ENCODE measurements around the gene LINGO1.

LINGO1 gene

GRCh38 chr15:77614251-77614806, 18.4 kb downstream of the LINGO1 start:
- Histone ChIP-seq H4K91ac (ENCODE audit: low read length) (no peak overlapping the region), H3K4me3 (ENCODE audit: insufficient read depth in 1 of 2, low read depth in 1 of 2, low read length in 2 of 2) (no peak overlapping the region), H3K9ac (ENCODE audit: low read length) (no peak overlapping the region), H2BK5ac (ENCODE audit: low read depth, low read length, poor library complexity, severe bottlenecking) (no peak overlapping the region), H3K18ac (ENCODE audit: low read depth in 1 of 2, low read length in 2 of 2) (no peak overlapping the region), H3K27ac (ENCODE audit: low read length, poor library complexity, severe bottlenecking) (no peak overlapping the region), H3K79me1 (replicated peaks; ENCODE audit: low read length, poor library complexity, severe bottlenecking) (no peaks in the 10 kb centered on the region), H3K27me3 (ENCODE audit: control insufficient read depth in 1 of 2, insufficient read depth in 1 of 2, low read length in 2 of 2) (peaks cover 41 to 50% of the 10 kb centered on the region in 2 experiments), H2BK120ac (ENCODE audit: low read depth, low read length) (no peak overlapping the region), H2AFZ (ENCODE audit: low read depth, low read length) (no peak overlapping the region), H3K4me1 (ENCODE audit: control insufficient read depth, insufficient read depth, low read depth, low read length) (peaks cover 5% of the 10 kb centered on the region), H2BK15ac (ENCODE audit: low read depth, poor library complexity, severe bottlenecking) (no peak overlapping the region), H3K23ac (ENCODE audit: low read length in 2 of 2) (no peak overlapping the region), H4K8ac (ENCODE audit: low read length) (no peak overlapping the region), H2BK12ac (ENCODE audit: low read length in 2 of 2) (no peak overlapping the region), H2AK5ac (ENCODE audit: low read length, severe bottlenecking) (no peak overlapping the region), H3K4me2 (ENCODE audit: low read length, poor library complexity, severe bottlenecking) (no peak overlapping the region), H3K14ac (ENCODE audit: low read length in 2 of 2) (no peak overlapping the region), H3K36me3 (ENCODE audit: control insufficient read depth in 1 of 2, insufficient read depth in 2 of 2, low read depth in 1 of 2, low read length in 2 of 2) (no peaks in the 10 kb centered on the region), H3K4ac (ENCODE audit: low read depth in 1 of 2, low read length in 2 of 2) (no peak overlapping the region), H3K9me3 (ENCODE audit: control insufficient read depth, low read length) (no peaks in the 10 kb centered on the region)
- no peak for DNase-seq
- WGBS = 97% methylated on average over 48 of the region's 48 CpGs

- H3K14ac ChIP-seq (ENCODE audit: low read length in 2 of 2) = no peak overlapping the region
- H4K91ac ChIP-seq (ENCODE audit: low read length) = no peak overlapping the region
- H4K8ac ChIP-seq (ENCODE audit: low read length) = no peak overlapping the region
- H2AFZ ChIP-seq (ENCODE audit: low read depth, low read length) = no peak overlapping the region
- H3K4me1 ChIP-seq (ENCODE audit: control insufficient read depth, insufficient read depth, low read depth, low read length) = peaks cover 5% of the 10 kb centered on the region
- no peak overlapping the region for H2BK15ac ChIP-seq (ENCODE audit: low read depth, poor library complexity, severe bottlenecking)
- H2BK12ac ChIP-seq (ENCODE audit: low read length in 2 of 2) = no peak overlapping the region
- H2BK5ac ChIP-seq (ENCODE audit: low read depth, low read length, poor library complexity, severe bottlenecking) = no peak overlapping the region
- no peaks in the 10 kb centered on the region for H3K9me3 ChIP-seq (ENCODE audit: control insufficient read depth, low read length)
- no peak overlapping the region for H2BK120ac ChIP-seq (ENCODE audit: low read depth, low read length)
- no peak overlapping the region for H3K27ac ChIP-seq (ENCODE audit: low read length, poor library complexity, severe bottlenecking)
- H3K18ac ChIP-seq (ENCODE audit: low read depth in 1 of 2, low read length in 2 of 2) = no peak overlapping the region
- H2AK5ac ChIP-seq (ENCODE audit: low read length, severe bottlenecking) = no peak overlapping the region
- no peak for DNase-seq
- H3K4ac ChIP-seq (ENCODE audit: low read depth in 1 of 2, low read length in 2 of 2) = no peak overlapping the region
- 95% methylated on average over 22 of the region's 23 CpGs for WGBS
- H3K79me1 ChIP-seq (replicated peaks; ENCODE audit: low read length, poor library complexity, severe bottlenecking) = no peaks in the 10 kb centered on the region
- H3K4me2 ChIP-seq (ENCODE audit: low read length, poor library complexity, severe bottlenecking) = no peak overlapping the region
- no peak overlapping the region for H3K23ac ChIP-seq (ENCODE audit: low read length in 2 of 2)
- no peak overlapping the region for H3K9ac ChIP-seq (ENCODE audit: low read length)
- H3K4me3 ChIP-seq (ENCODE audit: insufficient read depth in 1 of 2, low read depth in 1 of 2, low read length in 2 of 2) = no peak overlapping the region
- H3K36me3 ChIP-seq (ENCODE audit: control insufficient read depth in 1 of 2, insufficient read depth in 2 of 2, low read depth in 1 of 2, low read length in 2 of 2) = no peaks in the 10 kb centered on the region
- peaks cover 36 to 45% of the 10 kb centered on the region in 2 experiments for H3K27me3 ChIP-seq (ENCODE audit: control insufficient read depth in 1 of 2, insufficient read depth in 1 of 2, low read length in 2 of 2)
These were observed 18.9 kb downstream of the LINGO1 start for GRCh38 chr15:77613814-77614213.

DNA sequence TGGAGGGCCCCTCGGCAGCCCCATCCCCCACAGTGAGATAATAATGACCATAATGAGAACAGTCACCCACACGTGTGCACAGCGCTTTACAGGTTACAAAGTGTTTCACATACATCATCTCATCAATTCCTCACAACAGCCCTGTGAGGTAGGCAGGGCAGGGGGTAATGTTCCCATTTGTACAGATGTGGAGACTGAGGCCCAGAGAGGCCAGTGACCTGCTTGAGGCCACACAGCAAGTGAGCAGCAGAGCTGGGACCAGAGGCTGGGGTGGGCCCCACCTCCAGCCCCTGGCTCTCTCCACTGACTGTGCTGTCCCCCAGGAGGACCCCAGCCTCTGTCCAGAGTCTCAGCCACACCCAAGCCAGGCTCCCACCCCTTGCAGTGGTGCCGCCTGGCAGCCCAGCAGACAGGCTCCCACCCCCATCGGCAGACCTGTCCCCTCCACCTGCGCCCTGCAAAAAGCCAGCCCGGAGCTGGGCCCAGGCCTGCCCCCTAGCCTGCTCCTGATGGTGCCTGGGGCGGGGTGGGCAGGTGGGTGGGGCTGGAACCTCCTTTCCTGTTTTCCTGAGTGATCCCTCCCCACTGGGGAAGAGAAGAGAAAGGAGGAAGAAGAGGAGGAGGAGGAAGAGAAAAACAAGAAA, 19.6 kb downstream of the LINGO1 start:
- Histone ChIP-seq H2AFZ (ENCODE audit: low read depth, low read length) (no peak overlapping the region), H3K79me1 (replicated peaks; ENCODE audit: low read length, poor library complexity, severe bottlenecking) (no peaks in the 10 kb centered on the region), H3K4me1 (ENCODE audit: control insufficient read depth, insufficient read depth, low read depth, low read length) (peaks cover 5% of the 10 kb centered on the region), H3K36me3 (ENCODE audit: control insufficient read depth in 1 of 2, insufficient read depth in 2 of 2, low read depth in 1 of 2, low read length in 2 of 2) (no peaks in the 10 kb centered on the region), H2BK5ac (ENCODE audit: low read depth, low read length, poor library complexity, severe bottlenecking) (no peak overlapping the region), H3K4me2 (ENCODE audit: low read length, poor library complexity, severe bottlenecking) (no peak overlapping the region), H3K9ac (ENCODE audit: low read length) (no peak overlapping the region), H2BK120ac (ENCODE audit: low read depth, low read length) (no peak overlapping the region), H4K8ac (ENCODE audit: low read length) (no peak overlapping the region), H2AK5ac (ENCODE audit: low read length, severe bottlenecking) (no peak overlapping the region), H3K18ac (ENCODE audit: low read depth in 1 of 2, low read length in 2 of 2) (no peak overlapping the region), H3K9me3 (ENCODE audit: control insufficient read depth, low read length) (no peaks in the 10 kb centered on the region), H2BK12ac (ENCODE audit: low read length in 2 of 2) (no peak overlapping the region), H3K27me3 (ENCODE audit: control insufficient read depth in 1 of 2, insufficient read depth in 1 of 2, low read length in 2 of 2) (peaks cover 36 to 45% of the 10 kb centered on the region in 2 experiments), H3K14ac (ENCODE audit: low read length in 2 of 2) (no peak overlapping the region), H4K91ac (ENCODE audit: low read length) (no peak overlapping the region), H3K23ac (ENCODE audit: low read length in 2 of 2) (no peak overlapping the region), H3K4ac (ENCODE audit: low read depth in 1 of 2, low read length in 2 of 2) (no peak overlapping the region), H3K4me3 (ENCODE audit: insufficient read depth in 1 of 2, low read depth in 1 of 2, low read length in 2 of 2) (no peak overlapping the region), H3K27ac (ENCODE audit: low read length, poor library complexity, severe bottlenecking) (no peak overlapping the region), H2BK15ac (ENCODE audit: low read depth, poor library complexity, severe bottlenecking) (peak overlapping the region; percentile 41)
- DNase-seq = no peak
- WGBS = 85% methylated on average over 6 of the region's 8 CpGs

- no peak overlapping the region for H3K18ac ChIP-seq (ENCODE audit: low read depth in 1 of 2, low read length in 2 of 2)
- H2AFZ ChIP-seq (ENCODE audit: low read depth, low read length) = no peak overlapping the region
- H3K27me3 ChIP-seq (ENCODE audit: control insufficient read depth in 1 of 2, insufficient read depth in 1 of 2, low read length in 2 of 2) = peaks cover 30 to 36% of the 10 kb centered on the region in 2 experiments
- H3K4ac ChIP-seq (ENCODE audit: low read depth in 1 of 2, low read length in 2 of 2) = no peak overlapping the region
- H3K4me1 ChIP-seq (ENCODE audit: control insufficient read depth, insufficient read depth, low read depth, low read length) = peaks cover 5% of the 10 kb centered on the region
- WGBS = 89% methylated on average over 9 of the region's 10 CpGs
- no peak overlapping the region for H2BK120ac ChIP-seq (ENCODE audit: low read depth, low read length)
- no peak overlapping the region for H2AK5ac ChIP-seq (ENCODE audit: low read length, severe bottlenecking)
- no peak overlapping the region for H3K4me2 ChIP-seq (ENCODE audit: low read length, poor library complexity, severe bottlenecking)
- no peak overlapping the region for H4K8ac ChIP-seq (ENCODE audit: low read length)
- H3K9ac ChIP-seq (ENCODE audit: low read length) = no peak overlapping the region
- H4K91ac ChIP-seq (ENCODE audit: low read length) = no peak overlapping the region
- DNase-seq = no peak
- H3K27ac ChIP-seq (ENCODE audit: low read length, poor library complexity, severe bottlenecking) = no peak overlapping the region
- no peaks in the 10 kb centered on the region for H3K36me3 ChIP-seq (ENCODE audit: control insufficient read depth in 1 of 2, insufficient read depth in 2 of 2, low read depth in 1 of 2, low read length in 2 of 2)
- H3K23ac ChIP-seq (ENCODE audit: low read length in 2 of 2) = no peak overlapping the region
- no peak overlapping the region for H3K14ac ChIP-seq (ENCODE audit: low read length in 2 of 2)
- H3K9me3 ChIP-seq (ENCODE audit: control insufficient read depth, low read length) = no peaks in the 10 kb centered on the region
- no peak overlapping the region for H3K4me3 ChIP-seq (ENCODE audit: insufficient read depth in 1 of 2, low read depth in 1 of 2, low read length in 2 of 2)
- H3K79me1 ChIP-seq (replicated peaks; ENCODE audit: low read length, poor library complexity, severe bottlenecking) = no peaks in the 10 kb centered on the region
- no peak overlapping the region for H2BK5ac ChIP-seq (ENCODE audit: low read depth, low read length, poor library complexity, severe bottlenecking)
- H2BK12ac ChIP-seq (ENCODE audit: low read length in 2 of 2) = no peak overlapping the region
- no peak overlapping the region for H2BK15ac ChIP-seq (ENCODE audit: low read depth, poor library complexity, severe bottlenecking)
These were observed 20.9 kb downstream of the LINGO1 start for GRCh38 chr15:77611767-77612166.
